GM21576 (cell line): ENCODE measurements around the gene GRAMD4.

Source experiments
- ATAC-seq: cut with Tn5 transposase; IDR thresholded peaks from one replicate; pipeline ENCODE4 v1.9.1; 2021; ENCODE audit warnings: mild to moderate bottlenecking, moderate library complexity; ENCODE audit not compliant: unreplicated experiment

The GRAMD4 gene

DNA sequence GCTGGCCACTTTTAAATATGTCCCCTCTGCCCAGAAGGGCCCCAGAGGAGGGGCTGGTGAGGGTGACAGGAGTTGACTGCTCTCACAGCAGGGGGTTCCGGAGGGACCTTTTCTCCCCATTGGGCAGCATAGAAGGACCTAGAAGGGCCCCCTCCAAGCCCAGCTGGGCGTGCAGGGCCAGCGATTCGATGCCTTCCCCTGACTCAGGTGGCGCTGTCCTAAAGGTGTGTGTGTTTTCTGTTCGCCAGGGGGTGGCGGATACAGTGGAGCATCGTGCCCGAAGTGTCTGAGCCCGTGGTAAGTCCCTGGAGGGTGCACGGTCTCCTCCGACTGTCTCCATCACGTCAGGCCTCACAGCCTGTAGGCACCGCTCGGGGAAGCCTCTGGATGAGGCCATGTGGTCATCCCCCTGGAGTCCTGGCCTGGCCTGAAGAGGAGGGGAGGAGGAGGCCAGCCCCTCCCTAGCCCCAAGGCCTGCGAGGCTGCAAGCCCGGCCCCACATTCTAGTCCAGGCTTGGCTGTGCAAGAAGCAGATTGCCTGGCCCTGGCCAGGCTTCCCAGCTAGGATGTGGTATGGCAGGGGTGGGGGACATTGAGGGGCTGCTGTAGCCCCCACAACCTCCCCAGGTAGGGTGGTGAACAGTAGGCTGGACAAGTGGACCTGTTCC, 46.5 kb downstream of the GRAMD4 start:
- no peak for ATAC-seq

DNA sequence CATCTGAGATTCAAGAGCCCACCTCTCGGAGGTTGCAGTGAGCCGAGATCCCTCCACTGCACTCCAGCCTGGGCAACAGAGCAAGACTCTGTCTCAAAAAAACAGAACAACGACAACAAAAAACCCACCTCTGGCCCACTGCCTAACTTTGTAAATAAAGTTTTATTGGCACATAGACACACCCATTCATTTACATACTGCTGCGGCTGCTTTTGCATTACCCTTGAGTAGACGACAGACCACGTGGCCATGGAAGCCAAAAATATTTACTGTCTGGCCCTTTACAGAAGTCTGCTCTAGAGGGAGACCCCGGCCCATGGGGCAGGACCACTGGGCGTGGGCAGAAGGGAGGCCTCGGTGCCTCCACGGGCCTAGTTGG, 47.0 kb downstream of the GRAMD4 start:
- no peak for ATAC-seq

GRCh38 chr22:46668116-46668515, 47.9 kb downstream of the GRAMD4 start:
- no peak for ATAC-seq

DNA sequence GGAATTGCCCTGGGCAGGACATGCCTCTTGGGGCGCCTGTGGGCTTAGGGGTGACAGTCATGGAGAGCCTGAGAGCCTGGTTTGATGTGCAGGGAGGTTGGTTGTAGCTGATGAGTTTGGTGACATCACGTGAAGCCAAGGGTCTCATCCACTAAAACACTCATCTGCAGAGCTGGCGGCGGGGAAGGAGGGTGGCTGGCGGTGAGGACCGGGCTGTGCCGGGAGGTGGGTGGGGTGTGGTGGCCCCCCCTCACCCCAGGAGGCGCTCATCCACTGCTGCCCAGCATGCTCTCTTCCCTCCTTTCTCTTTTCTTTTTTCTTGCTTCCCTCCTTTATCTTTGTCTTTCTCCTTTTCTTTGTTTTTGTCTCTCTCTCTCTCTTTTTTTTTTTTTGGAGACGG, 49.0 kb downstream of the GRAMD4 start:
- ATAC-seq: no peak

GRCh38 chr22:46671824-46672432, 51.7 kb downstream of the GRAMD4 start:
- ATAC-seq: no peak

DNA sequence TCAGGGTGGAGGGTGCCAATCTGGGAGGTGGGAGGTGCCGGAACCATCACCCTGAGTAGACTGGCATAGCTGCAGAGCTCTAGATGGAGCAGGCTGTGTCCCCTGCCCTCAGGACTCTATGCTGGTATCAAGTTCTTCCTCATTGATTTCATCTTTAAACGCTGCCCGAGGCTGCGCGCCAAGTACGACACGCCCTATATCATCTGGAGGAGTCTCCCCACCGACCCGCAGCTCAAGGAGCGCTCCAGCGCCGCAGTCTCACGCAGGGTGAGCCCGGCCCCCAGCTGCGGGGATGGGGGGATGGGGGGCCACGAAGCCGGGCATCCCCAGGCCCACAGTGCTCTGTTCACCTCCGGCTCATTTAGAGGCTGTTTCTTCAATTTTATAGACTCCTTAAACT, 52.5 kb downstream of the GRAMD4 start:
- no peak for ATAC-seq

GRCh38 chr22:46673205-46673604, 53.0 kb downstream of the GRAMD4 start:
- ATAC-seq: no peak

DNA sequence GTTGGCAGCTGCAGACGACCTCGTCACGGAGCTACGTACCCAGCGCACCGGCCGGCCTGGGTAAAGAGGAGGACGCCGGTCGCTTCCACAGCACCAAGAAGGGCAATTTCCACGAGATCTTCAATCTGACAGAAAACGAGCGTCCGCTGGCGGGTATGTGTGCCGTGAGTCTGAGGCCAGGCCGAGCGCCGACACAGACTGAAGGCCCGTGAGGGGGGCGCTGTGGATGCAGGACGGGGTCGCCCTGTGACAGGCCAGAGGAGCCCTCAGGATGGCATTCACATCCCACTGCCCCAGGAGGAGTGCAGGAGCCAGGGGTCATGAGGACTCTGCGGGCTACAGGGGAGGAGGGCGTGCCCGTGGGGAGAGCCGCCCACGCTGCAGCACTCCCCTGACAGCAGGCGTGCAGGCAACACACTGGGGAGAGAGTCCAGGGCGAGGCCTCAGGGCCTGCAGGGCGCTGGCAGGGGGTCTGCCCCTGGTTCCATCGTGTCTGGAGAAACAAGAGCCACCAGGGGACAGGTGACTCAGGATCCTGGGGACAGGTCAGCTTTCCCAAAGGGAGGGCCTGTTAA, 53.6 kb downstream of the GRAMD4 start:
- no peak for ATAC-seq

DNA sequence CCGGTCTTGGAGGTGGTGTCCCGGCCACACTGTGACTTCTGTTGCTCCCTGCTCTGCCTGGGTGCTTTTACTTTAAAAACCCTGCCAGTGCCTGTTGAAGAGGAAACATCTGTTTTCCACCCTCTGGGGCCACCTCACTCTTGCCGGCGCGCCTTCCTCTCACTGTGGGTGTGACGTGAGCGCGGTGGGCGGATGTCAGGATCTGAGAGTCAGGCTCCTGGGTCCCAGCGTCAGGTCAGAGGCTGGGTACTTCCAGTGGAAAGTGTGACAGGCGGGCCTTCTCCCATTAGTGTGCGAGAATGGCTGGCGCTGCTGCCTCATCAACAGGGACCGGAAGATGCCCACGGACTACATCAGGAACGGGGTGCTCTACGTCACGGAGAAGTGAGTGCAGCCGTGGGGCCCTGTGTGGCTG, 54.2 kb downstream of the GRAMD4 start:
- ATAC-seq: no peak

DNA sequence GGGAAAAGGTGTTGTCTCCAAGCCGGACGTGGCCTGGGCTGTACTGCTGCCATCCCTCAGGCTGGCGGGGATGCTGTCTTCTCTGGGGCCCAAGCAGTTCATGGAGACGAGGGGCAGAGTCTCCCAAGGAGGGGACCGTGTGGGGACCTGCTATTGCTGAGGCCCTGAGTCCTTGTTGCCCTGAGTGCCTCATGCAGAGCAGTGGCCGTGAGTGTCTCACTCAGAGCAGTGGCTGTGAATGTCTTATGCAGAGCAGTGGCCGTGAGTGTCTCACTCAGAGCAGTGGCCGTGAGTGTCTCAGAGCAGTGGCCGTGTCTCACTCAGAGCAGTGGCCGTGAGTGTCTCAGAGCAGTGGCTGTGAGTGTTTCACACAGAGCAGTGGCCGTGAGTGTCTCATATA, 54.7 kb downstream of the GRAMD4 start:
- no peak for ATAC-seq

DNA sequence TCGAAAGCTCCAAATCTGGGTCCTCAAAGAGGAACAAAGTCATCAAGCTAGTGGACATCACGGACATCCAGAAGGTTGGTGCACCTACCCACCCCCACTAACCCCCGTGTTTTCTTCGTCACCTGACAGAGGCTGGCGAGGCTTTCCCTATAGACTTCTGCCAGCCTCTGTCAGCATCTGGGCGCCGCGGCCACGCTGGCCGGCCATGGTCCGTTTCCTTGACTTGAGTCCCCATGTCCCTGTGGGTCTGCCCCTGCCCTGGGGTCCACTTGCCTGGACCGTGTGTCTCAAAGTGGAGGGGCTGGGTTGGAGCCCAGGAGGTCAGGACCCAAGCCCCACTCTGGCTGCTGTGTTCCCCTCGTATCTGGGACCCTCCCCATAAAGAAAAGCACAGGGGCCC, 55.3 kb downstream of the GRAMD4 start:
- no peak for ATAC-seq

DNA sequence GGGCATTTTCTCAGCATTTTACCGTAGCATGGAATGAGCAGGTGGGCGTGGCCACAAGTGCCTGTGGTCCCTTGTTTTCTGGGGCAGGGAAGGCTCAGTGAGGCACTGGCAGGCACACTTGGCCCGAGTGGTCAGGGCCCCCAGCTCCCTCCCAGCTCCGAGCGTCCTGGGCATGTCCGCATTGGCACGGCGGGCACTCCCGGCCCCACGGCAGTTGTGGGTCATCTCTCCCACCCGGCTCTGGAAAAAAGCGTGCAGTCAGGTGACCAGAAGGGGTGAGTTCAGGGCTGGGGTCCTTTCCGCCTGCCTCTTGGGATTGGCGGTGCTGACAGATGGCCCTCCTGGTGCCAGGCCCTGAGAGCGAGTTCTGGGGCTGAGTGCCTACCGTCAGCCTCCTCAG, 55.8 kb downstream of the GRAMD4 start:
- ATAC-seq: no peak

DNA sequence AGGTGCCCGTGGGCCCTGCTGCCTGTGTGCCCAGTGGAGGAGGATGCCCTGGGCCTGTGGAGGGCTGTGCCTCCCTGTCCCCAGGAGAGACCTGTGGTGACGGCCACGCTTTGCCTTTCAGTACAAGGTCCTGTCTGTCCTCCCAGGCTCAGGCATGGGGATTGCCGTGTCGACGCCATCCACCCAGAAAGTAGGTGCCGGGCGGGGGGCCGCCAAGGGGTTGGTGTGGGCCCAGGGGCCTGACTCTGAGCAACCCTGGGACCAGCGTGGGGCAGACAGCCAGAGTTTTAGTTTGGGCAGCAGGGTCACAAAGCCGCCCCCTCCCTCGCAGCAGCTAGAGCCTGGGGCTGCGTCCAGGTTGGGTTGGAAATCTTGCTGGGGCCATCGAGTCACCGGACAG, 56.3 kb downstream of the GRAMD4 start:
- ATAC-seq: no peak

- no peak for ATAC-seq
These were observed 56.7 kb downstream of the GRAMD4 start for GRCh38 chr22:46676881-46677280.

DNA sequence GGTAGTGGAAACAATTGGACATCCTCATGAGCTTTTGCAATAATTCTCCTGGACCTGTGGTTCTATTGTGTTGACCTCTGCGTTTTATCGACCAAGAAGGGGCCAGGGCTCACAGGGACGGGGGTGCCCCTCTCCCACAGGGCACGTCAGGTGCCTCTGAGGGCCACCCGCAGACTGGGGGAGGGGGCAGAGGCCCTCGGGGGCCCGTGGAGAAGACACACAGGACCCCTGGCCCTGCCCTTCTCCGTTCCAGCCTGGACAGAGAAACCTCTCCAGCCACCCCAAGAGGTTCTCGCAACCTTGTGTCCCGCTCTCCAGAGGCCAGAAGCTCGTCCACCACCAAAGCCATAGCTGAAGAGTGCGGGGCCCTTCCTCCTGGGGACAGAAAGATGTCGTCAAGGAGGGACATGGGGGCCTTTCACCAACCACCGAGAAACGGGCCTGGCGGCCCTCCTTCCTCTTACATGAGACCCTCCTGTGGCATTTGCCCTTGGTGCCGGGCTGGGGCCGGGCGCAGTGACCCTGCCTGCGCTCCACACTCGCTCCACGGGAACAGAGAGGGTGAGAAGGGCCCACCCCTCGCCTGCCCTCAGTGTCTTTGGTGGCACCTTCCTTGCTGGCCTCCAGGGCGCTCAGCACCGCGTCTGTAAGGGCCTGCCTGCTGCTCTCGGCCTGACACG, 57.3 kb downstream of the GRAMD4 start:
- ATAC-seq: no peak

- ATAC-seq: no peak
These were observed 57.9 kb downstream of the GRAMD4 start for GRCh38 chr22:46678003-46678657.

- no peak for ATAC-seq
These were observed 58.9 kb downstream of the GRAMD4 start for GRCh38 chr22:46678785-46679700.

DNA sequence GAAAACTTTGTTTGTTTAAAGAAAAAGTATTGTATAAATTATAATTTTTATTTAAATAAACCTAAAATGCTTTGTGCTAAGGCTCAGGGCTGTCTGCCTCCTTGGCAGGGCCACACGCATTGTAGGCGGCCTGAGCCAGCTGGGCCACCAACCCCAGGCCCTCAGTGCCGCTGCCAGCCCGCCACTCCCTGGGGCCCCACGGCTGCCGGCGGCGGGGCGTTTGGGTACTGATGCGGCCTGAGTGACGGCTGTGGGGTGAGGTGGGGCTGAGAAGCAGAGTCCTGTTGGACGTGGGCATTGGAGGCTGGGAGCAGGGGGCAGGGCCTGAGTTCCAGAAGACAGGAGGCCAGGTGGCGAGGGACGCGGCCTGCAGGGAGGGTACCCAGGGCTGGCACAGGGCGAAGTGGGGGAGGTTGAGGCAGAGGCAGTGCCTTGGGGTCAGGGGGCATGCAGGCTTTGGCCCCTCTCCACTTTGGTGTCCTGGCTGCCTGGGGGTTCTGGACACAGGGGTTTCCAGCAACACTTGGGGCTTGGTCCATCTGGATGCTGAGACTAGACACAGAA, 59.6 kb downstream of the GRAMD4 start:
- ATAC-seq: no peak

DNA sequence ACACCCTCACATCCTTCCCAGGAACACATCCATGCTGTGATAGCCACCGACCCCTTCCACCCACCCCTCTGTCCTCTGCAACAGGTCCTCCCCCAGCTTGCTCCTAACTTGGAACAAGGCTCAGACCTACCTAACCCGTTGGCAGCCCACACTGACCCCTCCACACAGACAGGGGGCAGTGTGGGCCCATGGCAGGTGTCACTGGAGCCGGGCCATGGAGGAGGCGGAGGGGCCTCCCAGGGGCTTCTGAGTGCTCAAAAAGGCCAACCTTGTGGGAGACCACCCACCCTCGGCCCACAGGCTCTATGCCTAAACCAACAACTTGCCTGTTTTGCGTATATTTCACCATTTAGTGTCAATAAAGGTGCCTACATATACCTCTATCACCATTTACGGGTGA, 60.8 kb downstream of the GRAMD4 start:
- no peak for ATAC-seq

DNA sequence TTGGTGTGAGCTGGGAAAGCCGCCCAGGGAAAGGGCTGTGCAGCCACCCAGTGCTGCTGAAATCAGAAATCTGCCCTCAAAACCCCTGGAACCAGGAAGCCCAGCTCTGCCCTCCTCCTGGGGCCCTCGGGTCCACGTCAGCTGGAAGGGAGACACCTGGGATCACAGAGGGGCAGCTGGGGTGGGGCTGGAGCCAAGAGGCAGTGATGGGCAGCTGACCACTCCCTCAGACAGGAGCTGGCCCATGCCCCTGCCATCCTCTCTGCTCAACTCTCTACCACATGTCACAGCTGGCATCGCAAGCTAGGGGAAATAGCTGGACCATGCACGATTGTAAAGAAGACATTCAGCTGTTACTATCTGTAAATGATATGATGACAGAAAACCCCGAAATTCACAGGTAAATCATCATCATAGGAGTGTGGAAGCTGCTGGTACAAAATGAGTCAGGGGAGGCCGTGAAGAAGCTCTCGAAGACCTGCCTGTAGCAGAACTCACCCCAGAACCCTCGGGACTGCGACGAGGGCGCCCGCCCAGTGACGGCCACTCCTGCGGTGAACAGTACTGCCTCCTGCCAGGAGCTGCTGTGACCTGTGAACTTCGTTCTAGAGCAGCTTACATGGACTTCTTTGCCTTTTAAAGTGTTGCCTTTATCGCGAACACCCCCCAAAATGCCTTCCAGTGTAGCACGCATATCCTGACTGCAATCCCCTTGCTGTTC, 62.0 kb downstream of the GRAMD4 start:
- no peak for ATAC-seq
